DOHH2 (cell line): Measurements from ENCODE around the gene P4HA1.

Experiments
- CTCF ChIP-seq: fragments of 200-600 bp; sonication (generic); IDR thresholded peaks from one replicate; pipeline ENCODE4 v1.5.1; 2014; ENCODE audit warnings: antibody characterized with exemption, mild to moderate bottlenecking, low read depth, low read length; ENCODE audit not compliant: poor library complexity, severe bottlenecking
- EZH2phosphoT487 ChIP-seq: fragments of 200-600 bp; sonication (generic); IDR thresholded peaks from 2 replicates; pipeline ENCODE4 v1.6.1; 2017; ENCODE audit warnings: borderline replicate concordance, mild to moderate bottlenecking, antibody characterized with exemption, low read length, moderate library complexity, mixed read lengths

GRCh38 chr10:73094986-73095480, 1.6 kb downstream of the P4HA1 start:
- TF ChIP-seq CTCF, result no peak
- no peak for TF ChIP-seq EZH2phosphoT487
